Psoas muscle (tissue), 8 donors: ENCODE data around the gene HMCN2. TPM values are rescaled to one million over a fixed set of nuclear protein-coding genes. Genes with fewer than 3 reads are reported as not detected.
"Not testable (repeated sequence)": the region's sequence is repeated elsewhere in the genome, so short reads cannot be mapped to it uniquely, and the experiment has no call there.

ENCODE experiments used
- ATAC-seq, 4 donors: fragments of 200-7000 bp; cut with Tn5 transposase; one replicate each; pipeline ENCODE4 v1.9.1; 2020; ENCODE audit warnings: moderate library complexity in 3 of 4, mild to moderate bottlenecking in 2 of 4
- DNase-seq, 2 donors: peaks; one replicate each; pipeline ENCODE4 v3.0.0-alpha.2; 2020
- H3K27ac ChIP-seq: fragments of 200-600 bp; one replicate; pipeline ENCODE4 v1.8.0; 2022
- H3K27me3 ChIP-seq, 3 donors: fragments of 200-600 bp in 1 of 3; one replicate each; pipeline versions ENCODE4 v1.6.1 to v1.8.0; 2013 to 2022; ENCODE audit warnings: low read length in 2 of 3, mild to moderate bottlenecking in 2 of 3, moderate library complexity in 1 of 3; ENCODE audit not compliant: insufficient read depth in 3 of 3
- H3K36me3 ChIP-seq, 2 donors: fragments of 200-600 bp in 1 of 2; one replicate each; pipeline versions ENCODE4 v1.6.1 to v1.8.0; 2013 to 2022; ENCODE audit warnings: low read depth in 1 of 2, mild to moderate bottlenecking in 1 of 2, moderate library complexity in 1 of 2; ENCODE audit not compliant: insufficient read depth in 1 of 2
- H3K4me1 ChIP-seq: fragments of 200-600 bp; one replicate; pipeline ENCODE4 v1.8.0; 2022
- H3K4me3 ChIP-seq: fragments of 200-600 bp; one replicate; pipeline ENCODE4 v1.8.0; 2022; ENCODE audit warnings: mild to moderate bottlenecking
- H3K9me3 ChIP-seq: fragments of 200-600 bp; one replicate; pipeline ENCODE4 v1.8.0; 2022
- WGBS, 3 donors: extraction: QIAGEN DNeasy Blood & Tissue Kit; methylation state at CpG; one replicate each; pipeline versions ENCODE4 v1.1.6 to v1.1.7; 2013; 5-methylcytosine and 5-hydroxymethylcytosine counted together
- intact Hi-C, 2 donors: fragments of 100-400 bp; cut with DNase I; formaldehyde crosslinking; loops; one replicate each; pipeline versions ENCODE4 v1.11.0 to v1.14.2; 2022
- polyA plus RNA-seq, 3 donors: library from polyadenylated mRNA; stranded (reverse); fragments of 200-250 nt; gene quantifications; one replicate each; pipeline ENCODE4 v1.2.3, GENCODE V29; 2013
- total RNA-seq, 4 donors: library from RNA; stranded (reverse); fragmentation: NEBNext Ultra II Directional in 2 of 4; extraction: Animal tissue kit (Norgen Biotek cat#: 25700) in 2 of 4; gene quantifications; one replicate each; pipeline versions ENCODE4 v1.2.1 to v1.2.4, GENCODE V29; 2021 to 2023
- TF ChIP-seq, protein P1 (sequence below): fragments of 200-600 bp; IDR thresholded peaks from one replicate; pipeline ENCODE4 v1.8.0; 2022; ENCODE audit warnings: antibody characterized with exemption
- donor health status: healthy with polysubstance abuse.
- donor health status: DM: no; HTN: no; CAD: no; lungs with moderate emphysema.
- donor health status: Bipolar disorder and iron deficiency.
- donor health status: healthy.
- donor health status: DM: yes; HTN: yes; CAD: no.
- donor health status: DM: no; HTN: no; CAD: no.
- donor health status: DM: no; HTN: no; CAD: no.
- donor health status: DM: yes; HTN: yes; CAD: no.

The HMCN2 gene
- total and polyA plus RNA-seq, 7 donors: 3.6 to 13.2 (median 6.7) TPM

DNA sequence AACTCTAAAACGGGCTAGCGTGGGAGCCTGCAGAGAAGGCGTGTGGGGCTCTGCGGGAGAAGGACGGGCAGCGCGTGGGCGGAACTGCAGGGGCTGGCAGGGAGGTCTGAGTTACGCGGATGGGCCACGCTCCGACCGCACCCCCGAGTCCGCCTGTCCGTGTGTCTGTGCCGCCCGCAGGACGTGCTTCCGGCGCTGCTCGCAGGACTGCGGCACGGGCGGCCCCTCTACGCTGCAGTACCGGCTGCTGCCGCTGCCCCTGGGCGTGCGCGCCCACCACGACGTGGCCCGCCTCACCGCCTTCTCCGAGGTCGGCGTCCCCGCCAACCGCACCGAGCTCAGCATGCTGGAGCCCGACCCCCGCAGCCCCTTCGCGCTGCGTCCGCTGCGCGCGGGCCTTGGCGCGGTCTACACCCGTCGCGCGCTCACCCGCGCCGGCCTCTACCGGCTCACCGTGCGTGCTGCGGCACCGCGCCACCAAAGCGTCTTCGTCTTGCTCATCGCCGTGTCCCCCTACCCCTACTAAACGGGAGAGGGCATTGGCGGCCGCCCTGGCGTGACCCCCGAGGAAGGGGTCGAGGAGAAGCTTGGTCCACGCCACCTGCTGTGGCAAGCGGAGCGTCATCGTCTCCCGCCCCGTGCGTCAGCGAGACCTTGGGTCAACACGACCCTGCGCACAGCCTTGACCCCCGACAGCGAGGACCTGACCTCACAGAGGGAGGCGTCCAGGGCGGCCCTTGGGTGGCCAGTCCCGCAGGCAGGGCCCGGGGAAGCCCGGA lies 167.8 kb downstream of the HMCN2 start:
- TF ChIP-seq, protein P1, sequence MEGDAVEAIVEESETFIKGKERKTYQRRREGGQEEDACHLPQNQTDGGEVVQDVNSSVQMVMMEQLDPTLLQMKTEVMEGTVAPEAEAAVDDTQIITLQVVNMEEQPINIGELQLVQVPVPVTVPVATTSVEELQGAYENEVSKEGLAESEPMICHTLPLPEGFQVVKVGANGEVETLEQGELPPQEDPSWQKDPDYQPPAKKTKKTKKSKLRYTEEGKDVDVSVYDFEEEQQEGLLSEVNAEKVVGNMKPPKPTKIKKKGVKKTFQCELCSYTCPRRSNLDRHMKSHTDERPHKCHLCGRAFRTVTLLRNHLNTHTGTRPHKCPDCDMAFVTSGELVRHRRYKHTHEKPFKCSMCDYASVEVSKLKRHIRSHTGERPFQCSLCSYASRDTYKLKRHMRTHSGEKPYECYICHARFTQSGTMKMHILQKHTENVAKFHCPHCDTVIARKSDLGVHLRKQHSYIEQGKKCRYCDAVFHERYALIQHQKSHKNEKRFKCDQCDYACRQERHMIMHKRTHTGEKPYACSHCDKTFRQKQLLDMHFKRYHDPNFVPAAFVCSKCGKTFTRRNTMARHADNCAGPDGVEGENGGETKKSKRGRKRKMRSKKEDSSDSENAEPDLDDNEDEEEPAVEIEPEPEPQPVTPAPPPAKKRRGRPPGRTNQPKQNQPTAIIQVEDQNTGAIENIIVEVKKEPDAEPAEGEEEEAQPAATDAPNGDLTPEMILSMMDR: peak; percentile 49
- WGBS, 3 donors: 35 to 44% (median 40%) methylated on average over 80 to 92 of the region's 92 CpGs
- ATAC-seq (peak in 3 of 4 donors; percentile 32 to 51 (median 42)), DNase-seq (peak in 1 of 2 donors; percentile 53)
- H3K27ac ChIP-seq: no peak overlapping the region
- no peaks in the 10 kb centered on the region for H3K36me3 ChIP-seq
- intact Hi-C loops: no loop called here
- no peaks in the 10 kb centered on the region for H3K4me1 ChIP-seq
- H3K27me3 ChIP-seq: peaks cover 0 to 29% (median 4%) of the 10 kb centered on the region in 3 donors
- H3K9me3 ChIP-seq: no peaks in the 10 kb centered on the region
- H3K4me3 ChIP-seq: peak overlapping the region; percentile 36

DNA sequence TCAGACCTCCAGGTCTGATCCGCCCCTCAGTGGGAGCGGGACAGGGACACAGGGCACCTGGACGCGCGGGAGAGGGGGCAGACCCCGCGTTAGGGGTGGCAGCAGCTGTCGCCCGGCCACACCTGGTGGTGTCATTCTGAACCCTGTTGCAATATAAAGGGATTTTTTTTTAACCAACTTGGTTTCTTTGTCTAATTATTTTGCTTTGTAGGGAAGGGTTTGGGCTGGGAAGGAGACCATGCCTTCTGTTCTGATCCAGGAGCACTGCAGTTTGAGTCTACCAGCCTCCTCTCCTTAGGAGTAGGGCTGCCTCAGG lies 168.3 kb downstream of the HMCN2 start:
- WGBS, 3 donors: 30 to 53% (median 33%) methylated on average over 9 of the region's 9 CpGs
- no peak for ATAC-seq
- H3K4me1 ChIP-seq: no peaks in the 10 kb centered on the region
- no peak overlapping the region for H3K4me3 ChIP-seq
- H3K36me3 ChIP-seq: no peaks in the 10 kb centered on the region
- no peak overlapping the region for H3K27ac ChIP-seq
- peak in 1 of 2 donors; percentile 22 for DNase-seq
- intact Hi-C loops: no loop called here
- peaks cover 0 to 34% (median 4%) of the 10 kb centered on the region in 3 donors for H3K27me3 ChIP-seq
- TF ChIP-seq, protein P1: no peak
- no peaks in the 10 kb centered on the region for H3K9me3 ChIP-seq

DNA sequence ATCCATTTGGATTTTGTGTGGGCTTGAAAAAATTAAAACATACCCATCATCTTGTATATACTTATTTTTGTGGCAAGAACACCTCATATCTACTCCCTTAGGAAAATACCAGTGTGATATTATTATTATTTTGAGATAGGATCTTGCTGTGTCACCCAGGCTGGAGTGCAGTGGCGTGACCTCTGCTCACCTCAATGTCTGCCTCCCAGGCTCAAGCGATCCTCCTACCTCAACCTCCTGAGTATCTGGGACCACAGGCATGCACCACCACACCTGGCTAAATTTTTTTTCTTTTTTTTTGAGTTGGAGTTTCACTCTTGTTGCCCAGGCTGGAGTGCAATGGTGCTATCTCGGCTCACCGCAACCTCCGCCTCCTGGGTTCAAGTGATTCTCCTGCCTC lies 169.1 kb downstream of the HMCN2 start:
- ATAC-seq, H3K9me3 ChIP-seq, H3K36me3 ChIP-seq, intact Hi-C loops, H3K4me3 ChIP-seq, H3K4me1 ChIP-seq, DNase-seq, H3K27ac ChIP-seq: not testable (repeated sequence)
- peaks cover 0 to 35% (median 4%) of the 10 kb centered on the region in 3 donors for H3K27me3 ChIP-seq
- 91 to 99% (median 95%) methylated on average over 4 to 5 of the region's 5 CpGs for WGBS, 3 donors

DNA sequence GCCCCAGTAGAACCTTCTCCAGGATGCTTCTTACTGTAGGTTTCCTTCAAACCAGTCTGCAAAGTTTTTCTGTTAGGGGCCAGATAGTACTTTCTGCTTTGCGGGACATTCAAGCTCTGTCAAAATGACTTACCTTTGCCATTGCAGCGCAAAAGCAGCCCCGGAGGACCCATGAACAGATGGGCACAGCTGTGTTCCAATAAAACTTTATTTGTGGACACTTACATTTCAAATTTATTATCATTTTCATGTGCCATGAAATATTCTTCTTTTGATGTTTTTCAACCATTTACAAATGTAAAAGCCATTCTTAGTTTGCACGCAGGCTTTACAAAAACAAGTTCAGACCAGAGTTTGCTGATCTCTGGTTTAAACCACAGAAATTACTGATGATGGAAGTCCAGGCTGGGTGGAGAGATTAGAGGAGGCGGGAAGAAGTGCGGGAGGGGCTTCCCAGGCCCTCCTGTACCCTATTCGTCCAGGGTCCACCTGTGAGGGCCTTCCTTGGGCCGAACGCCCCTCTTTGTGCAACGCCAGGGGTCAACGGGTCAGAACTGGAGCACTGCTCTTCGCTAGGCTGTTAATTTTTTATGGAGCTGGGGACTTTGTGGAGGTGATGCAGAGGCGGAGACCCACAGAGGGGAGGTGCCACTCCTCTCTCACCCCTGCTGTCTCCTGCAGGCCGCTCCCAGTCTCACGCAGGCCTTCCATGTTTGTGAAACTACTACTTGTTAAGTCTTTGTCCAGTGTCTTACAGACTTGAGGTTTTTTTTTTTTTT lies 171.6 kb downstream of the HMCN2 start:
- peaks cover 16% of the 10 kb centered on the region for H3K9me3 ChIP-seq
- no peaks in the 10 kb centered on the region for H3K36me3 ChIP-seq
- TF ChIP-seq, protein P1: no peak
- H3K27ac ChIP-seq: no peak overlapping the region
- H3K27me3 ChIP-seq: peaks cover 0 to 32% (median 5%) of the 10 kb centered on the region in 3 donors
- peak in 1 of 2 donors; percentile 38 for DNase-seq
- intact Hi-C loops: no loop called here
- H3K4me1 ChIP-seq: no peaks in the 10 kb centered on the region
- WGBS, 3 donors: 76 to 79% (median 78%) methylated on average over 15 of the region's 15 CpGs
- ATAC-seq: no peak
- H3K4me3 ChIP-seq: no peak overlapping the region

DNA sequence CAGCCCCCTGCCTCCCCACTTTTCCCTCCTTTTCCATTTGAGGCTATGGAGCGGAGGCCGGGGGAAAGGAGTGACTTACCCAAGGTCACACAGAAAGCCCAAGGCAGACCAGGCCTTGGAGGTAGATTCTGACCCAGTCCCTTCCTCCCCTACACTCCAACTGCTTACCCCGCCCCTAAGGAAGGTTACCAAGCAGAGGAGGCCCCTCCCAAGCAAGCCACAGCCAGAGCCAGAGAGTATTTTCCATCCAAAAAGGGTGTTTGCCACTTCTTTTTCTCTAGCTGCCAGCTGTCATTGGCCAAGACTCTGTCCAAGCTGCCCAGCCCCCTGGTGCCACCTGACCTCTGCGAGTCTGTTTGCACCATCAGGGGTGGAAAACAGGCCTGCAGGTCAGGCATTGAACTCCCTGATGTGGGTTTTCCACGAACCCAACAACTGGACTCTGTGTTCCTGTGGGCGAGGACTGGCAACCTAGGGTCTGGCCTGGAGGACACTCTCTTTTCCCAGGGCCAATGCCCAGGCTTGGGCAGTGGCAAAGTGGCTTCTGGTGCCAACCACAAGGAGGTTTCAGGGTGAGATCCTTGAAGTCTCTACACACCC lies 172.9 kb downstream of the HMCN2 start:
- no peak overlapping the region for H3K4me3 ChIP-seq
- H3K27ac ChIP-seq: no peak overlapping the region
- DNase-seq: peak in 1 of 2 donors; percentile 44
- ATAC-seq: peak in 1 of 4 donors; percentile 24
- H3K9me3 ChIP-seq: peaks cover 16% of the 10 kb centered on the region
- intact Hi-C loops: no loop called here
- TF ChIP-seq, protein P1: no peak
- H3K36me3 ChIP-seq: no peaks in the 10 kb centered on the region
- no peaks in the 10 kb centered on the region for H3K4me1 ChIP-seq
- H3K27me3 ChIP-seq: peaks cover 0 to 20% (median 2%) of the 10 kb centered on the region in 3 donors
- 61 to 88% (median 67%) methylated on average over 6 of the region's 6 CpGs for WGBS, 3 donors
